Measurements from ENCODE around the gene DACT1.

The DACT1 gene

GRCh38 chr14:58641509-58641908 lies 3.7 kb downstream of the DACT1 start:
- Histone ChIP-seq H3K27me3 (replicated peaks) (no peaks in the 10 kb centered on the region), H3K36me3 (replicated peaks) (peaks cover 19% of the 10 kb centered on the region), H3K4me3 (ENCODE audit: low read depth, low read length) (no peak overlapping the region), H3K27ac (no peak overlapping the region)
- peak; percentile 52 for TF ChIP-seq CTCF (IDR thresholded peaks at IDR 0.05; ENCODE audit: low read depth, low read length, missing control alignments)
- in situ Hi-C loops (cut with HindIII; ENCODE audit: low pct_ligation_motif_present, low sequenced_read_pairs) = no loop called here
- DNase-seq = no peak

GRCh38 chr14:58643366-58643765 lies 5.6 kb downstream of the DACT1 start:
- H3K27me3 ChIP-seq (replicated peaks) = no peaks in the 10 kb centered on the region
- H3K36me3 ChIP-seq (replicated peaks) = peaks cover 24% of the 10 kb centered on the region
- in situ Hi-C loops (cut with HindIII; ENCODE audit: low pct_ligation_motif_present, low sequenced_read_pairs) = no loop called here
- no peak overlapping the region for H3K4me3 ChIP-seq (ENCODE audit: low read depth, low read length)
- DNase-seq = no peak
- TF ChIP-seq CTCF (IDR thresholded peaks at IDR 0.05; ENCODE audit: low read depth, low read length, missing control alignments) = no peak
- no peak overlapping the region for H3K27ac ChIP-seq

- no peak for DNase-seq
- in situ Hi-C loops (cut with HindIII; ENCODE audit: low pct_ligation_motif_present, low sequenced_read_pairs) = no loop called here
- Histone ChIP-seq H3K36me3 (replicated peaks) (peaks cover 24% of the 10 kb centered on the region), H3K27ac (no peak overlapping the region), H3K27me3 (replicated peaks) (no peaks in the 10 kb centered on the region), H3K4me3 (ENCODE audit: low read depth, low read length) (no peak overlapping the region)
- no peak for TF ChIP-seq CTCF (IDR thresholded peaks at IDR 0.05; ENCODE audit: low read depth, low read length, missing control alignments)
Measured at GRCh38 chr14:58645641-58646040, 7.9 kb downstream of the DACT1 start.

- H3K36me3 ChIP-seq (replicated peaks) = peaks cover 24% of the 10 kb centered on the region
- H3K4me3 ChIP-seq (ENCODE audit: low read depth, low read length) = no peak overlapping the region
- no peak overlapping the region for H3K27ac ChIP-seq
- in situ Hi-C loops (cut with HindIII; ENCODE audit: low pct_ligation_motif_present, low sequenced_read_pairs) = no loop called here
- DNase-seq = no peak
- H3K27me3 ChIP-seq (replicated peaks) = no peaks in the 10 kb centered on the region
- TF ChIP-seq CTCF (IDR thresholded peaks at IDR 0.05; ENCODE audit: low read depth, low read length, missing control alignments) = no peak
Measured at GRCh38 chr14:58646479-58646878, 8.7 kb downstream of the DACT1 start.

GRCh38 chr14:58647777-58648176 lies 10.0 kb downstream of the DACT1 start:
- no peak overlapping the region for H3K27ac ChIP-seq
- H3K36me3 ChIP-seq (replicated peaks) = peaks cover 18% of the 10 kb centered on the region
- in situ Hi-C loops (cut with HindIII; ENCODE audit: low pct_ligation_motif_present, low sequenced_read_pairs) = no loop called here
- no peaks in the 10 kb centered on the region for H3K27me3 ChIP-seq (replicated peaks)
- TF ChIP-seq CTCF (IDR thresholded peaks at IDR 0.05; ENCODE audit: low read depth, low read length, missing control alignments) = no peak
- no peak for DNase-seq
- no peak overlapping the region for H3K4me3 ChIP-seq (ENCODE audit: low read depth, low read length)

GRCh38 chr14:58650857-58651256 lies 13.1 kb downstream of the DACT1 start:
- in situ Hi-C loops (cut with HindIII; ENCODE audit: low pct_ligation_motif_present, low sequenced_read_pairs) = no loop called here
- H3K4me3 ChIP-seq (ENCODE audit: low read depth, low read length) = no peak overlapping the region
- no peak overlapping the region for H3K27ac ChIP-seq
- peaks cover 9% of the 10 kb centered on the region for H3K36me3 ChIP-seq (replicated peaks)
- no peaks in the 10 kb centered on the region for H3K27me3 ChIP-seq (replicated peaks)
- no peak for TF ChIP-seq CTCF (IDR thresholded peaks at IDR 0.05; ENCODE audit: low read depth, low read length, missing control alignments)
- no peak for DNase-seq
